Measurements from ENCODE around the gene DOK6.

DNA sequence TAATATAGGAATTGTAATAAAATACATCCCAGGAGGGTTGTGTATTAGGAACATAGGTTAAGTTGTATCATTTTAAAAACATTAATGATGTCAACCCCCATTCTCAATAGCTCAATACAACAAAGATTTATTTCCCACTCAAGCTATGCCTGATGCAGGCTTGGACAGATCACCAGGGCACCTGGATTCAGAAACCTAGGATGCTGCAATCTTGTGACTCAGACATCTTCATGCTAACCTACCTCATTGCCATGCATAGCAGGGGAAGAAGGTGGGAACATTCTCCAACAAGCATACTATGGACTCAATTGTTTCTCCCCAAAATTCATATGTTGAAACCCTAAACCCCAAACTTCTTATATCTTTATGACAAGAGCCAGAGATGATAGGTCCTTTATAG, 302.8 kb downstream of the DOK6 start:
- TF ChIP-seq BRF1 (IDR thresholded peaks at IDR 0.05; ENCODE audit: borderline replicate concordance, extremely low read depth, insufficient read length) (no peak), KDM2B (CRISPR knock-in tag; IDR thresholded peaks at IDR 0.05) (no peak), NFRKB (IDR thresholded peaks at IDR 0.05; ENCODE audit: low read depth) (no peak), ZNF184 (CRISPR knock-in tag; IDR thresholded peaks at IDR 0.05) (no peak)
- TF ChIP-seq, protein P1, sequence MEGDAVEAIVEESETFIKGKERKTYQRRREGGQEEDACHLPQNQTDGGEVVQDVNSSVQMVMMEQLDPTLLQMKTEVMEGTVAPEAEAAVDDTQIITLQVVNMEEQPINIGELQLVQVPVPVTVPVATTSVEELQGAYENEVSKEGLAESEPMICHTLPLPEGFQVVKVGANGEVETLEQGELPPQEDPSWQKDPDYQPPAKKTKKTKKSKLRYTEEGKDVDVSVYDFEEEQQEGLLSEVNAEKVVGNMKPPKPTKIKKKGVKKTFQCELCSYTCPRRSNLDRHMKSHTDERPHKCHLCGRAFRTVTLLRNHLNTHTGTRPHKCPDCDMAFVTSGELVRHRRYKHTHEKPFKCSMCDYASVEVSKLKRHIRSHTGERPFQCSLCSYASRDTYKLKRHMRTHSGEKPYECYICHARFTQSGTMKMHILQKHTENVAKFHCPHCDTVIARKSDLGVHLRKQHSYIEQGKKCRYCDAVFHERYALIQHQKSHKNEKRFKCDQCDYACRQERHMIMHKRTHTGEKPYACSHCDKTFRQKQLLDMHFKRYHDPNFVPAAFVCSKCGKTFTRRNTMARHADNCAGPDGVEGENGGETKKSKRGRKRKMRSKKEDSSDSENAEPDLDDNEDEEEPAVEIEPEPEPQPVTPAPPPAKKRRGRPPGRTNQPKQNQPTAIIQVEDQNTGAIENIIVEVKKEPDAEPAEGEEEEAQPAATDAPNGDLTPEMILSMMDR (IDR thresholded peaks at IDR 0.05 in 2 of 3, conservative IDR thresholded peaks at IDR 0.05 in 1 of 3; ENCODE audit: insufficient read depth in 2 of 3, low read depth in 1 of 3, low read length in 3 of 3): no peak
